ENCODE results near the gene LMX1A. TPM values are rescaled to one million over a fixed set of nuclear protein-coding genes. Genes with fewer than 3 reads are reported as not detected.

LMX1A gene
- total RNA-seq, 1 experiment from 2014 or later, result not detected

GRCh38 chr1:165234149-165234548 is 122.4 kb downstream of the LMX1A start:
- ATAC-seq, result no peak
- Histone ChIP-seq H3K4me3 (ENCODE audit: low read depth in 2 of 2, low read length in 2 of 2) (no peak overlapping the region), H3K27me3 (ENCODE audit: control insufficient read depth, insufficient read depth, low read length) (peaks cover 36% of the 10 kb centered on the region), H3K9me3 (ENCODE audit: control insufficient read depth, insufficient read depth, low read depth, low read length) (no peaks in the 10 kb centered on the region), H3K4me1 (ENCODE audit: control insufficient read depth, insufficient read depth, low read length) (no peaks in the 10 kb centered on the region), H3K27ac (ENCODE audit: low read length) (no peak overlapping the region), H3K36me3 (ENCODE audit: control insufficient read depth, insufficient read depth, low read length) (no peaks in the 10 kb centered on the region)
- in situ Hi-C loops (cut with HindIII; ENCODE audit: low pct_unique_long_range_greater_than_20kb, low sequenced_read_pairs), result no loop called here
- BruUV-seq (replicated peaks), result no TSS peak
- POLR2A ChIA-PET, result interaction anchor here (0.6 kb wide), 1 partner anchor 11 kb away, joined by 4 read pairs; no protein-coding TSS in a partner anchor
- CTCF ChIA-PET, result no interaction called here
- no peak for DNase-seq (ENCODE audit: low read depth, low spot score)
- intact Hi-C loops (cut with micrococcal nuclease; ENCODE audit: unreplicated experiment), result no loop called here
- TF ChIP-seq TCF7L2 (IDR thresholded peaks at IDR 0.05; ENCODE audit: low read depth, low read length) (no peak), REST (IDR thresholded peaks at IDR 0.05; ENCODE audit: insufficient read depth in 1 of 2, low read depth in 2 of 2, low read length in 1 of 2) (no peak), POLR2AphosphoS5 (IDR thresholded peaks at IDR 0.05; ENCODE audit: low read depth, low read length) (no peak), SIN3A (IDR thresholded peaks at IDR 0.05; ENCODE audit: borderline replicate concordance, insufficient read depth, low read depth, low read length) (no peak)
- TF ChIP-seq, protein P1, sequence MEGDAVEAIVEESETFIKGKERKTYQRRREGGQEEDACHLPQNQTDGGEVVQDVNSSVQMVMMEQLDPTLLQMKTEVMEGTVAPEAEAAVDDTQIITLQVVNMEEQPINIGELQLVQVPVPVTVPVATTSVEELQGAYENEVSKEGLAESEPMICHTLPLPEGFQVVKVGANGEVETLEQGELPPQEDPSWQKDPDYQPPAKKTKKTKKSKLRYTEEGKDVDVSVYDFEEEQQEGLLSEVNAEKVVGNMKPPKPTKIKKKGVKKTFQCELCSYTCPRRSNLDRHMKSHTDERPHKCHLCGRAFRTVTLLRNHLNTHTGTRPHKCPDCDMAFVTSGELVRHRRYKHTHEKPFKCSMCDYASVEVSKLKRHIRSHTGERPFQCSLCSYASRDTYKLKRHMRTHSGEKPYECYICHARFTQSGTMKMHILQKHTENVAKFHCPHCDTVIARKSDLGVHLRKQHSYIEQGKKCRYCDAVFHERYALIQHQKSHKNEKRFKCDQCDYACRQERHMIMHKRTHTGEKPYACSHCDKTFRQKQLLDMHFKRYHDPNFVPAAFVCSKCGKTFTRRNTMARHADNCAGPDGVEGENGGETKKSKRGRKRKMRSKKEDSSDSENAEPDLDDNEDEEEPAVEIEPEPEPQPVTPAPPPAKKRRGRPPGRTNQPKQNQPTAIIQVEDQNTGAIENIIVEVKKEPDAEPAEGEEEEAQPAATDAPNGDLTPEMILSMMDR (IDR thresholded peaks at IDR 0.05), result no peak

GRCh38 chr1:165228676-165229075 is 127.8 kb downstream of the LMX1A start:
- ATAC-seq (no peak), DNase-seq (ENCODE audit: low read depth, low spot score) (no peak)
- TF ChIP-seq REST (IDR thresholded peaks at IDR 0.05; ENCODE audit: insufficient read depth in 1 of 2, low read depth in 2 of 2, low read length in 1 of 2), result peak; percentile 79 to 83
- no peak for TF ChIP-seq POLR2AphosphoS5 (IDR thresholded peaks at IDR 0.05; ENCODE audit: low read depth, low read length)
- Histone ChIP-seq H3K4me1 (ENCODE audit: control insufficient read depth, insufficient read depth, low read length) (no peaks in the 10 kb centered on the region), H3K4me3 (ENCODE audit: low read depth in 2 of 2, low read length in 2 of 2) (no peak overlapping the region), H3K9me3 (ENCODE audit: control insufficient read depth, insufficient read depth, low read depth, low read length) (no peaks in the 10 kb centered on the region), H3K36me3 (ENCODE audit: control insufficient read depth, insufficient read depth, low read length) (no peaks in the 10 kb centered on the region), H3K27me3 (ENCODE audit: control insufficient read depth, insufficient read depth, low read length) (peaks cover 4% of the 10 kb centered on the region; the same call in 1 of the 2 replicates), H3K27ac (ENCODE audit: low read length) (no peak overlapping the region)
- no TSS peak for BruUV-seq (replicated peaks)
- ChIA-PET POLR2A (interaction anchor here (0.5 kb wide), 1 partner anchor 92 kb away, joined by 4 read pairs; no protein-coding TSS in a partner anchor), CTCF (interaction anchor here (0.6 kb wide), 1 partner anchor 10 kb away, joined by 3 read pairs; no protein-coding TSS in a partner anchor)
- in situ Hi-C loops (cut with HindIII; ENCODE audit: low pct_unique_long_range_greater_than_20kb, low sequenced_read_pairs), result no loop called here
- intact Hi-C loops (cut with micrococcal nuclease; ENCODE audit: unreplicated experiment), result no loop called here

Data from Panc1 (cell line).